OCI-LY7 (cell line): Measurements from ENCODE around the gene PPP3CA. TPM values are rescaled to one million over a fixed set of nuclear protein-coding genes. Genes with fewer than 3 reads are reported as not detected.

Experiments
- BruUV-seq: library from RNA; stranded (reverse); fragments of 400-500 nt; replicated peaks from 2 replicates; lab custom pipeline; 2021; lab: Mats Ljungman, UMichigan
- CTCF ChIA-PET: fragments of 300-600 bp; sonication (Branson Sonifier 250); formaldehyde crosslinking; loops from one replicate; lab custom pipeline; 2022; ENCODE audit warnings: antibody characterized with exemption; ENCODE audit not compliant: unreplicated experiment; lab: Charles Lee
- POLR2A ChIA-PET: fragments of 300-600 bp; sonication (Branson Sonifier 250); formaldehyde crosslinking; loops from one replicate; lab custom pipeline; 2022; ENCODE audit warnings: antibody characterized with exemption; lab: Charles Lee
- DNase-seq: peaks from one replicate; pipeline ENCODE4 v3.0.0-alpha.2; 2015; ENCODE audit warnings: low spot score
- H2AFZ ChIP-seq: fragments of 200-600 bp; sonication (generic), shearing (Covaris generic); 2 replicates; pipeline ENCODE4 v1.6.1; 2014; ENCODE audit warnings: mild to moderate bottlenecking, antibody characterized with exemption, low read length, moderate library complexity
- H3K27ac ChIP-seq: fragments of 200-600 bp; sonication (generic); 2 replicates; pipeline ENCODE4 v1.5.1; 2014; ENCODE audit warnings: mixed run types, low read depth, mild to moderate bottlenecking, moderate library complexity, low read length, inconsistent platforms; ENCODE audit not compliant: poor library complexity, severe bottlenecking
- H3K36me3 ChIP-seq: fragments of 200-600 bp; sonication (generic); 2 replicates; pipeline ENCODE4 v1.6.1; 2014; ENCODE audit warnings: mild to moderate bottlenecking, antibody characterized with exemption, low read length, moderate library complexity, mixed read lengths; ENCODE audit not compliant: insufficient read depth
- H3K4me1 ChIP-seq: fragments of 200-600 bp; sonication (generic); 2 replicates; pipeline ENCODE4 v1.5.1; 2014; ENCODE audit warnings: mild to moderate bottlenecking, low read length; ENCODE audit not compliant: insufficient read depth, poor library complexity, severe bottlenecking
- H3K4me2 ChIP-seq: fragments of 200-600 bp; sonication (generic); 2 replicates; pipeline ENCODE4 v1.6.1; 2014; ENCODE audit warnings: mild to moderate bottlenecking, low read length
- H3K4me3 ChIP-seq: fragments of 200-600 bp; sonication (generic); 2 replicates; pipeline ENCODE4 v1.5.1; 2014; ENCODE audit warnings: mild to moderate bottlenecking, low read depth, low read length; ENCODE audit not compliant: poor library complexity, severe bottlenecking
- H3K79me2 ChIP-seq: fragments of 200-600 bp; sonication (generic); 2 replicates; pipeline ENCODE4 v1.6.1; 2016; ENCODE audit warnings: low read depth, mild to moderate bottlenecking, low read length, moderate library complexity, mixed read lengths; ENCODE audit not compliant: insufficient read depth
- H3K9me2 ChIP-seq: fragments of 200-600 bp; sonication (generic); 2 replicates; pipeline ENCODE4 v1.6.1; 2016; ENCODE audit warnings: mild to moderate bottlenecking, low read length, mixed read lengths; ENCODE audit not compliant: insufficient read depth
- H3K9me3 ChIP-seq: fragments of 200-600 bp; sonication (generic); 2 replicates; pipeline ENCODE4 v1.6.1; 2014; ENCODE audit warnings: mild to moderate bottlenecking, mixed run types, low read length, mixed read lengths
- H4K20me1 ChIP-seq: fragments of 200-600 bp; sonication (generic); 2 replicates; pipeline ENCODE4 v1.6.1; 2014; ENCODE audit warnings: mild to moderate bottlenecking, antibody characterized with exemption, low read length, moderate library complexity, mixed read lengths; ENCODE audit not compliant: insufficient read depth
- EZH2phosphoT487 ChIP-seq: fragments of 200-600 bp; sonication (generic); IDR thresholded peaks from 2 replicates; pipeline ENCODE4 v1.6.1; 2018; ENCODE audit warnings: low read depth, borderline replicate concordance, mild to moderate bottlenecking, mixed run types, antibody characterized with exemption, low read length, moderate library complexity, mixed read lengths
- intact Hi-C: fragments of 100-400 bp; cut with micrococcal nuclease; formaldehyde crosslinking; loops from one replicate; pipeline ENCODE4 v1.10.0; 2022; ENCODE audit not compliant: unreplicated experiment
- total RNA-seq, 2 experiments: library from RNA; depleted of rRNA in 1 of 2; stranded (reverse); fragments of >200 nt in 1 of 2; shearing (Covaris generic) in 1 of 2; gene quantifications; 2 replicates each; pipeline ENCODE4 v1.2.3, GENCODE V29; 2014 to 2022
- TF ChIP-seq, protein P1 (sequence below): fragments of 200-600 bp; sonication (generic); conservative IDR thresholded peaks from 2 replicates; pipeline ENCODE4 v1.5.1; 2014; ENCODE audit warnings: mild to moderate bottlenecking, antibody characterized with exemption, low read length, moderate library complexity, mixed read lengths

The PPP3CA gene
- total RNA-seq, 2 experiments from 2014 or later = 9.2 to 13.6 TPM

DNA sequence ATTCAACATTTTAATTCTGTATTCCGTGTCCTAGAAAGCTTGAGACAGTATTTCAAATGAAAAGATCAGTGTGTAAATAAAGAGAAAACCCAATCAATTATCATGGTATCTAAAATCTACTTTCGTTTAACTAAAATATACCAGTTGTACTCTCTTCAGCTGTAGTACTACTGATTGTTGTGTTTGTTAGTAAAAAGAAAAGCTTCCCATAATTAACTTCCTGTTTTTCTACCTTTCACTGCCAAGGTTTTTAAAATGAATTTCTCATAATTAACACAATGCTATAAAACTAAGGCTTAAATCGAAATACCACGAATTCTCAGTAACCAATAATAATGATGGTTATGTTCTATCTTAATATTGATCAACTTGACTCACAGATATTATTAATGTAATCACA, 37.4 kb downstream of the PPP3CA start:
- H4K20me1 ChIP-seq = no peaks in the 10 kb centered on the region
- POLR2A ChIA-PET = interaction anchor here (0.6 to 1.6 kb wide), 3 partner anchors 10 to 35 kb away, joined by 3 to 4 read pairs (median 3); no protein-coding TSS in a partner anchor
- H2AFZ ChIP-seq = no peak overlapping the region
- CTCF ChIA-PET = no interaction called here
- no peaks in the 10 kb centered on the region for H3K79me2 ChIP-seq
- H3K4me1 ChIP-seq = no peaks in the 10 kb centered on the region
- H3K36me3 ChIP-seq = no peaks in the 10 kb centered on the region
- TF ChIP-seq EZH2phosphoT487 = no peak
- TF ChIP-seq, protein P1, sequence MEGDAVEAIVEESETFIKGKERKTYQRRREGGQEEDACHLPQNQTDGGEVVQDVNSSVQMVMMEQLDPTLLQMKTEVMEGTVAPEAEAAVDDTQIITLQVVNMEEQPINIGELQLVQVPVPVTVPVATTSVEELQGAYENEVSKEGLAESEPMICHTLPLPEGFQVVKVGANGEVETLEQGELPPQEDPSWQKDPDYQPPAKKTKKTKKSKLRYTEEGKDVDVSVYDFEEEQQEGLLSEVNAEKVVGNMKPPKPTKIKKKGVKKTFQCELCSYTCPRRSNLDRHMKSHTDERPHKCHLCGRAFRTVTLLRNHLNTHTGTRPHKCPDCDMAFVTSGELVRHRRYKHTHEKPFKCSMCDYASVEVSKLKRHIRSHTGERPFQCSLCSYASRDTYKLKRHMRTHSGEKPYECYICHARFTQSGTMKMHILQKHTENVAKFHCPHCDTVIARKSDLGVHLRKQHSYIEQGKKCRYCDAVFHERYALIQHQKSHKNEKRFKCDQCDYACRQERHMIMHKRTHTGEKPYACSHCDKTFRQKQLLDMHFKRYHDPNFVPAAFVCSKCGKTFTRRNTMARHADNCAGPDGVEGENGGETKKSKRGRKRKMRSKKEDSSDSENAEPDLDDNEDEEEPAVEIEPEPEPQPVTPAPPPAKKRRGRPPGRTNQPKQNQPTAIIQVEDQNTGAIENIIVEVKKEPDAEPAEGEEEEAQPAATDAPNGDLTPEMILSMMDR = no peak
- no TSS peak for BruUV-seq
- no peaks in the 10 kb centered on the region for H3K9me2 ChIP-seq
- no peak overlapping the region for H3K4me3 ChIP-seq
- DNase-seq = no peak
- H3K9me3 ChIP-seq = no peaks in the 10 kb centered on the region
- H3K4me2 ChIP-seq = no peak overlapping the region
- intact Hi-C loops = no loop called here
- no peak overlapping the region for H3K27ac ChIP-seq

DNA sequence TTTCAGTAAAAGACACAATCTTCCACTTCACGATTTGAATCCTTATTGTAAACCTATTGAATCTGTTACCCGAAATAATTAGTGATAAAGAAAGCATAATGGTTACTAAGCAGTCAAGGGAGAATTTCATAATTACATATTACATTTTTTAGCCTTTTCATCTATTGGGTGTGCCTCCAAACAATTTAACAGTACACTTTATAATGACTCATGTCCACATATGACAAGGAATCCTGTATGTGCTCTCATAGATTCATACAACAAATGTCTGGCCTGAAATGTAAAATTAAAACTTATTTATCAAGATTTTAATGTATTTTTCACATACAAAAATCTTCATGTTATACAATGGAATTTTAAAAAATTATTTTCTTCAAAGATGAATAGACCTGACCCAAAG, 39.4 kb downstream of the PPP3CA start:
- BruUV-seq = no TSS peak

More for the DNA sequence above, 39.4 kb downstream of the PPP3CA start:
- no peaks in the 10 kb centered on the region for H4K20me1 ChIP-seq
- intact Hi-C loops = no loop called here
- no peak overlapping the region for H3K27ac ChIP-seq
- no peaks in the 10 kb centered on the region for H3K36me3 ChIP-seq
- ChIA-PET CTCF (no interaction called here), POLR2A (interaction anchor here (0.7 kb wide), 1 partner anchor 384 kb away, joined by 3 read pairs; no protein-coding TSS in a partner anchor)
- DNase-seq = no peak
- H3K9me3 ChIP-seq = no peaks in the 10 kb centered on the region
- H3K9me2 ChIP-seq = no peaks in the 10 kb centered on the region
- no peak overlapping the region for H3K4me2 ChIP-seq
- no peak overlapping the region for H2AFZ ChIP-seq
- TF ChIP-seq, protein P1 = no peak
- no peak for TF ChIP-seq EZH2phosphoT487
- H3K4me3 ChIP-seq = no peak overlapping the region
- no peaks in the 10 kb centered on the region for H3K79me2 ChIP-seq
- no peaks in the 10 kb centered on the region for H3K4me1 ChIP-seq
